ENCODE measurements around the gene SHC3.
"Not testable (repeated sequence)": the region's sequence is repeated elsewhere in the genome, so short reads cannot be mapped to it uniquely, and the experiment has no call there.

SHC3 gene

DNA sequence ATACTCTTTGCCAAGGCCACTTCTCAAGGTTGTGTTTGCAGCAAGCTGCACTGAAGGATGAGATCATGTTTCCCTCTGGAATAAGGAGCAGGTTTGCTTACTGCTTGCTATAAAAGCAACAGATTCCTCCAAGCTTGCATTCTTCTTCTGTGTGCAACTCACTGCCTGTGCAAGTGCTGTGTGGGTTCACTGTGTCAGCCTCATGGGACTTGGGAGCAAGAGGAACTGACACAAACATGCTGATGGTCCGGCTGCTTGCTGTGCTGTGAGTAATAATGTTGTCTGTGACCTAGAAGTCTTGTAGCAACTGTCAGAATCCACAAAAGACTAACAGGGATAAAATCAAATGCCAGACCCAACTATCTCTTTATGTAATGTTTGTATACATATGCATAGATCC is 33.6 kb upstream of the SHC3 start:
- H3K9me3 ChIP-seq (ENCODE audit: control insufficient read depth, insufficient read depth, low read length) = no peaks in the 10 kb centered on the region
- no CpG with 5 or more reads among the region's 1 CpG for WGBS (ENCODE audit: insufficient coverage, insufficient read length)
- no peak overlapping the region for H3K27ac ChIP-seq (ENCODE audit: low read length)
- no peak for DNase-seq (ENCODE audit: low read depth, low spot score)
- H3K4me1 ChIP-seq (ENCODE audit: control insufficient read depth, insufficient read depth, low read length) = no peaks in the 10 kb centered on the region
- H3K36me3 ChIP-seq (ENCODE audit: control insufficient read depth, insufficient read depth, low read length) = no peaks in the 10 kb centered on the region
- H3K27me3 ChIP-seq (ENCODE audit: control insufficient read depth, insufficient read depth, low read length) = no peaks in the 10 kb centered on the region
- no peak overlapping the region for H3K4me3 ChIP-seq (ENCODE audit: low read length)

DNA sequence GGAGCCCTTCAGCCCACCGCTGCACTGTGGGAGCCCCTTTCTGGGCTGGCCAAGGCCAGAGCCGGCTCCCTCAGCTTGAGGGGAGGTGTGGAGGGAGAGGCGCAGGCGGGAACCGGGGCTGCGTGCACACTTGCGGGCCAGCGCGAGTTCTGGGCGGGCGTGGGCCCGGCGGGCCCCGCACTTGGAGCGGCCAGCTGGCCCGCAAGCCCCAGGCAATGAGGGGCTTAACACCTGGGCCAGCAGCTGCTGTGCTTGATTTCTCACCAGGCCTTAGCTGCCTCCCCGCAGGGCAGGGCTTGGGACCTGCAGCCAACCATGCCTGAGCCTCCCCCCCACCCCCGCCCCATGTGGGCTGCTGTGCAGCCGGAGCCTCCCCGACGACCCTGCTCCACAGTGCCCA is 30.7 kb upstream of the SHC3 start:
- not testable (repeated sequence) for H3K27ac ChIP-seq (ENCODE audit: low read length); DNase-seq (ENCODE audit: low read depth, low spot score); H3K27me3 ChIP-seq (ENCODE audit: control insufficient read depth, insufficient read depth, low read length); H3K36me3 ChIP-seq (ENCODE audit: control insufficient read depth, insufficient read depth, low read length); H3K9me3 ChIP-seq (ENCODE audit: control insufficient read depth, insufficient read depth, low read length); H3K4me3 ChIP-seq (ENCODE audit: low read length); H3K4me1 ChIP-seq (ENCODE audit: control insufficient read depth, insufficient read depth, low read length)
- WGBS (ENCODE audit: insufficient coverage, insufficient read length) = no CpG with 5 or more reads among the region's 21 CpGs

DNA sequence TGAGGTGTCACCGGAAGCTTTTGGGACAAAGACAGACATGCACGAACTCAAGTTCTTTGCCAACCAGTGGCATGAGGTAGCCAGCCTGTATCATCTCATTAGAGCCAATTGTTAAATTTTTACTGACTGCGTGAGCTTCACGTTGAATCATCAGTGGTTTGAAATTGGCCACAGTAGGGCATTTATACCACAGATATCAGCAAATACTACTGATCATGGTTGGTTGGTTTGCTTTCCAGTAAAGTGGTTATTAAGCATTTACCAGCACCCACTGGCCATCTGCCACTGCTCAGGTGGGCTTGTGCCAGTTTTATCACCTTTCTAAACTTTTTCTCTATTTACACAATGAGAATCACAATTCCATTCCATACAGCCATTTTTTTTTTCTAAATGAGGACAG is 28.4 kb upstream of the SHC3 start:
- Histone ChIP-seq H3K27ac (ENCODE audit: low read length) (no peak overlapping the region), H3K4me1 (ENCODE audit: control insufficient read depth, insufficient read depth, low read length) (no peaks in the 10 kb centered on the region), H3K36me3 (ENCODE audit: control insufficient read depth, insufficient read depth, low read length) (no peaks in the 10 kb centered on the region), H3K9me3 (ENCODE audit: control insufficient read depth, insufficient read depth, low read length) (no peaks in the 10 kb centered on the region), H3K4me3 (ENCODE audit: low read length) (no peak overlapping the region), H3K27me3 (ENCODE audit: control insufficient read depth, insufficient read depth, low read length) (no peaks in the 10 kb centered on the region)
- no CpG with 5 or more reads among the region's 4 CpGs for WGBS (ENCODE audit: insufficient coverage, insufficient read length)
- no peak for DNase-seq (ENCODE audit: low read depth, low spot score)

DNA sequence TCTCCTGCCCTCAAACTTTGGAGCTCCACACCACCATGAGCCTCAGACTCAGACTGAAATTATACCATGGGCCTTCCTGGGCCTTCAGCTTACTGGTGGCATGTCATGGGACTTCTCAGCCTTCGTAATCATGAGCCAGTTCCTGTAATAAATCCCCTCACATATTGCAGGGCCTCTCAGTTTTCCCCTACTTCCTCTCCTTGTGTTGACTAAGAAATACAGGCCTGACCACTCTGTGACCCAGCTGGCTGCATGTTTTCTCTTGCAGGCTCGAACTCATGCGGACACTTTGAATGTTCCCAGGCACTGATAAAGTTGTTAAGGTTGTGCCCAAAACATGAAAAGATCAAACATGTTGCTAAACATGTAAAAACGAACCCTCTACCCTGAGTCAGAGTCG is 26.2 kb upstream of the SHC3 start:
- Histone ChIP-seq H3K9me3 (ENCODE audit: control insufficient read depth, insufficient read depth, low read length) (no peaks in the 10 kb centered on the region), H3K4me1 (ENCODE audit: control insufficient read depth, insufficient read depth, low read length) (no peaks in the 10 kb centered on the region), H3K27ac (ENCODE audit: low read length) (no peak overlapping the region), H3K4me3 (ENCODE audit: low read length) (no peak overlapping the region), H3K36me3 (ENCODE audit: control insufficient read depth, insufficient read depth, low read length) (no peaks in the 10 kb centered on the region), H3K27me3 (ENCODE audit: control insufficient read depth, insufficient read depth, low read length) (no peaks in the 10 kb centered on the region)
- no CpG with 5 or more reads among the region's 5 CpGs for WGBS (ENCODE audit: insufficient coverage, insufficient read length)
- DNase-seq (ENCODE audit: low read depth, low spot score) = no peak

DNA sequence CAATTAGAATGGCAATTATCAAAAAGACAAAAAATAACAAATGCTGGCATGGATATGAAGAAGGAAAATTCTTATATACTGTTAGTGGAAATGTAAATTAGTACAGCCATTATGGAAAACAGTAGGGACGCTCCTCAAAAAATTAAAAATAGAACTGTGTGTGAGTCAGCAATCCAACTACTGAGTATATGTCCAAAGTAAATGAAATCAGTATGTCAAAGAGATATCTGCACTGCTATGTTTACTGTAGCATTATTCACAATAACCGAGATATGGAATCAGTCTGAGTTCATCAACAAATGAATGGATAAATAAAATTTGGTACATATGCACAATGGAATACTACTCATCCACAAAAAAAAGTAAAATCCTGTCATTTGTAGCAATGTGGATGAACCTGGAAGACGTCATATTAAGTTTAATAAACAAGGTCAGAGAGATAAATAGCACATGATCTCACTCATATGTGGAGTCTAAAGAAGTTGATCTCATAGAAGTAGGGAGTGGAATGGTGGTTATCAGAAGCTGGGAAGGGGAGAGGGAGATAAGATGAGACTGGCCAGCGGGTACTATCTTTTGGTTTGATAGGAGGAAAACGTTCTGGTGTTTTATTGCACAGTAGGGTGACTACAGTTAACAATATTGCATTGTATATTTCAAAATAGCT is 16.6 kb upstream of the SHC3 start:
- WGBS (ENCODE audit: insufficient coverage, insufficient read length) = no CpG with 5 or more reads among the region's 5 CpGs
- Histone ChIP-seq H3K36me3 (ENCODE audit: control insufficient read depth, insufficient read depth, low read length) (no peaks in the 10 kb centered on the region), H3K9me3 (ENCODE audit: control insufficient read depth, insufficient read depth, low read length) (no peaks in the 10 kb centered on the region), H3K27me3 (ENCODE audit: control insufficient read depth, insufficient read depth, low read length) (no peaks in the 10 kb centered on the region), H3K27ac (ENCODE audit: low read length) (no peak overlapping the region), H3K4me3 (ENCODE audit: low read length) (no peak overlapping the region), H3K4me1 (ENCODE audit: control insufficient read depth, insufficient read depth, low read length) (peaks cover 2% of the 10 kb centered on the region; the same call in 1 of the 2 replicates)
- DNase-seq (ENCODE audit: low read depth, low spot score) = no peak

DNA sequence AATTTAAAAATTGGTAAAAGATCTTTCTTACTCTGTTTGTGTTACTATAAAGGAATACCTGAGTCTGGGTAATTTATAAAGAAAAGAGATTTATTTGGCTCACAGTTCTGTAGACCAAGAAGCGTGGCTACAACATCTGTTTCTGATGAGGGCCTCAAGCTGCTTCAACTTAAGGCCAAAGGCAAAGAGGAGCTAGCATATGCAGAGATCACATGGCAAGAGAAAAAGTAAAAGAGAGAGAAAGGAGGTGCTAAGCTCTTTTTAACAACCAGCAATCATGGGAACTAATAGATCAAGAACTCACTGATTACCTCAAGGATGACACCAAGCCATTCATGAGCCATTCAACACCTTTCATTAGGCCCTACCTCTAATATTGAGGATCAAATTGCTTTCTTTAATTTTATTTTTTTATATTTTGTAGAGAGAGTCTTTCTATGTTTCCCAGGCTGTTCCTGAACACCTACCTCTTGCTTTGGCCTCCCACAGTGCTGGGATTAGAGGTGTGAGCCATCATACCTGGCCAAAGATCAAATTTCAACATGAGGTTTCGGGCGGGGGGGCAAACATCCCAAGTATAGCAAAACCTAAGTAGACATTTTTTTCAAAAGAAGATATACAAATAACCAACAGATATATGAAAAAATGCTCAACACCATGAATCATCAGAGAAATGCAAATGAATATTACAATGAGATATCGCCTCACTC is 16.0 kb upstream of the SHC3 start:
- H3K4me1 ChIP-seq (ENCODE audit: control insufficient read depth, insufficient read depth, low read length) = peaks cover 2% of the 10 kb centered on the region; the same call in 1 of the 2 replicates
- no CpG with 5 or more reads among the region's 4 CpGs for WGBS (ENCODE audit: insufficient coverage, insufficient read length)
- no peaks in the 10 kb centered on the region for H3K27me3 ChIP-seq (ENCODE audit: control insufficient read depth, insufficient read depth, low read length)
- no peak for DNase-seq (ENCODE audit: low read depth, low spot score)
- no peaks in the 10 kb centered on the region for H3K9me3 ChIP-seq (ENCODE audit: control insufficient read depth, insufficient read depth, low read length)
- no peaks in the 10 kb centered on the region for H3K36me3 ChIP-seq (ENCODE audit: control insufficient read depth, insufficient read depth, low read length)
- H3K4me3 ChIP-seq (ENCODE audit: low read length) = no peak overlapping the region
- H3K27ac ChIP-seq (ENCODE audit: low read length) = no peak overlapping the region

DNA sequence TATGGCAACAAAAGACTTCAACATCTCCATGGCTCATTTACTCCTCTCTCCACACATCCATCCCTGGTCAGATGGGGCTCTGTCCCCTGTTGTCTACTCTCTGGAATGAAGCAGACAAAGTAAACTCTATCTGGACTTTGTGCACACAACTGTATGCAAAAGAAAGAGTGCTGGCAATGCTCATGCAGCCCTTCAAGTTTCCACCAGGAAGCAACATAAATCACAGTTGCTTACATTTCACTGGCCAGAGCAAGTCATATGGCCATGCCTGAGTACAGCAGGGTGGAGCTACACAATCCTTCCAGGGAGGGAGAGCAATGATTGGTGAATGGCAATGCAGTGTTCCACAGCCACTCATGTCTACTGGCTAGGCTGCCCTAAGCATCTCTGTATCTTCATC is 12.4 kb upstream of the SHC3 start:
- no peak overlapping the region for H3K27ac ChIP-seq (ENCODE audit: low read length)
- no peak overlapping the region for H3K4me3 ChIP-seq (ENCODE audit: low read length)
- H3K27me3 ChIP-seq (ENCODE audit: control insufficient read depth, insufficient read depth, low read length) = no peaks in the 10 kb centered on the region
- no peaks in the 10 kb centered on the region for H3K9me3 ChIP-seq (ENCODE audit: control insufficient read depth, insufficient read depth, low read length)
- H3K4me1 ChIP-seq (ENCODE audit: control insufficient read depth, insufficient read depth, low read length) = peaks cover 2% of the 10 kb centered on the region; the same call in 1 of the 2 replicates
- no peak for DNase-seq (ENCODE audit: low read depth, low spot score)
- no peaks in the 10 kb centered on the region for H3K36me3 ChIP-seq (ENCODE audit: control insufficient read depth, insufficient read depth, low read length)

DNA sequence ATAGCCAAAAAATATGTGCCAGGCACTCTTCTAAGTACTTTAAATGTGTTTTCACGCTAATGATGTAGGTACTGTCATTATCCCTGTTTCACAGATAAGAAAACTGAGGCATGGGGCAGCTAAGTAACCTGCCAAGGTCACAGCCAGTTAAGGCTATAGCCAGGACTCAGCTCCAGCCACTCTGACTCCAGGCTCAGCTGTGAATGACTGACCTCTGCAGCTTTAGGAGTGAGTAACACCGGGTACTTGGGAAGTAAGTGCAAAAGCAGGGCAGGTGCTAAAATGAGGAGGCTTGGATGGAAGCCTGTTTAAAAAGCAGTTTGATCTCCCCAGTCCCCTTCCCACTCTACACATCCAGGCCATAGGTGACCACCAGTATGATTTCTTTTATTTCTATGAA is 10.6 kb upstream of the SHC3 start:
- DNase-seq (ENCODE audit: low read depth, low spot score) = no peak
- H3K4me1 ChIP-seq (ENCODE audit: control insufficient read depth, insufficient read depth, low read length) = peaks cover 2% of the 10 kb centered on the region; the same call in 1 of the 2 replicates
- no peaks in the 10 kb centered on the region for H3K36me3 ChIP-seq (ENCODE audit: control insufficient read depth, insufficient read depth, low read length)
- WGBS (ENCODE audit: insufficient coverage, insufficient read length) = no CpG with 5 or more reads among the region's 2 CpGs
- H3K9me3 ChIP-seq (ENCODE audit: control insufficient read depth, insufficient read depth, low read length) = no peaks in the 10 kb centered on the region
- no peaks in the 10 kb centered on the region for H3K27me3 ChIP-seq (ENCODE audit: control insufficient read depth, insufficient read depth, low read length)
- no peak overlapping the region for H3K4me3 ChIP-seq (ENCODE audit: low read length)
- no peak overlapping the region for H3K27ac ChIP-seq (ENCODE audit: low read length)

DNA sequence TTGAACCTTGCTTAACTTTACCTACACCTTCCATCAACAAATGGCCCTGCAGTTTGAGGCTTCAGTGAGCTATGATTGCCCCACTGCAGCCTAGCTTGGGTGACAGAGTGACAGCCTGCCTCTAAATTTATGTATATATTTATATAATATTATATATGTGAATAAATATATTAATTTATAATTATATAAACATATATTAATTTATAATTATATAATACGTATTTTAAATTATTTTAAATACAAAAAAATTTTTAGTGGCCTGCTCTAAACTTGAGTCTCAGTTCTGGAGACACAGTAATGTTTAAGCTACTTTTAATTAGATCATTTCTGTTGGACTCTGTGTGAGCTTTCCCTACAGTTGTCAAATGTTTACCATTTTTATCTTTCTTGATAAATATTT is 9.3 kb upstream of the SHC3 start:
- no peaks in the 10 kb centered on the region for H3K27me3 ChIP-seq (ENCODE audit: control insufficient read depth, insufficient read depth, low read length)
- H3K4me3 ChIP-seq (ENCODE audit: low read length) = no peak overlapping the region
- H3K4me1 ChIP-seq (ENCODE audit: control insufficient read depth, insufficient read depth, low read length) = peaks cover 2% of the 10 kb centered on the region; the same call in 1 of the 2 replicates
- no peak for DNase-seq (ENCODE audit: low read depth, low spot score)
- no CpG with 5 or more reads among the region's 1 CpG for whole genome bisulfite sequencing (ENCODE audit: insufficient coverage, insufficient read length)
- H3K27ac ChIP-seq (ENCODE audit: low read length) = no peak overlapping the region
- no peaks in the 10 kb centered on the region for H3K9me3 ChIP-seq (ENCODE audit: control insufficient read depth, insufficient read depth, low read length)
- H3K36me3 ChIP-seq (ENCODE audit: control insufficient read depth, insufficient read depth, low read length) = no peaks in the 10 kb centered on the region

DNA sequence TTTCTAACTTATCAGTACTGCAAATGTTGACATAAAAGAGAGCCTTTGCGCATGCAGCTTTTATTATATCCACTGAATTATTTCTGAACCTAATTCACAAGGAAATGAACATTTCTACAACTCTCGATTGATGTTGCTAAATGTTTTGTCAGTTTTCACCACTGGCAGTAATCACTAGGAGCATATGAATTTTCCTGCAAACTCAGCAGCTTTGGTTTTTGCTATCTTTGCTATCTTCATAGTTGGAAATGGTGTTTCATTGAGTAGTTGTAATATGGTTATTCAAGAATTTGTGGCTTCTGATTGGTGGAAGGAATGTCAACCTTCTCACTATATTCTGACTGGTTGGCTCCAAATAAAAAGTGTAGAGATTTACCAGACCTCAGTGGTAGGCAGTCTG is 8.9 kb upstream of the SHC3 start:
- no peak overlapping the region for H3K27ac ChIP-seq (ENCODE audit: low read length)
- DNase-seq (ENCODE audit: low read depth, low spot score) = no peak
- no peak overlapping the region for H3K4me3 ChIP-seq (ENCODE audit: low read length)
- H3K27me3 ChIP-seq (ENCODE audit: control insufficient read depth, insufficient read depth, low read length) = no peaks in the 10 kb centered on the region
- H3K36me3 ChIP-seq (ENCODE audit: control insufficient read depth, insufficient read depth, low read length) = no peaks in the 10 kb centered on the region
- H3K4me1 ChIP-seq (ENCODE audit: control insufficient read depth, insufficient read depth, low read length) = peaks cover 2% of the 10 kb centered on the region; the same call in 1 of the 2 replicates
- H3K9me3 ChIP-seq (ENCODE audit: control insufficient read depth, insufficient read depth, low read length) = no peaks in the 10 kb centered on the region
- no CpG with 5 or more reads among the region's 2 CpGs for WGBS (ENCODE audit: insufficient coverage, insufficient read length)

DNA sequence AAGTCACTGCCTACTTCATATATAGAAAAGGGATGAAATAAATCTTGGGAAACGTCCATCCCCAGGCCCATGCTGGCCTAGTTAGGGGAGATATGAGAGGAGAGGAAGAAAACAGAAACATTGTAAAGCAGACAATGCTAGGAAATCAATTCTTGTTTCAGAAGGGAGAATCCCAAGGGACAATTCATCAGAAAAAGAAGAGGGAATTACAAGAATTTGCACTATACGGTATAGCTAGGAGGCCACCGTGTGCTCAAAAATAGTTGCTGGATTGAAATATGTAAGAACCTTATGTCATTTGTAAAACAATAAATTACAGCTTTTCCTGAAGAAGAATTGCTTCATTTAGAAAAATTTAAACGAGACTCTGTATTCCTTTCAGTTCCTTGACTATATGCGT is 8.3 kb upstream of the SHC3 start:
- DNase-seq (ENCODE audit: low read depth, low spot score) = no peak
- no peak overlapping the region for H3K27ac ChIP-seq (ENCODE audit: low read length)
- no peaks in the 10 kb centered on the region for H3K9me3 ChIP-seq (ENCODE audit: control insufficient read depth, insufficient read depth, low read length)
- H3K4me3 ChIP-seq (ENCODE audit: low read length) = no peak overlapping the region
- no CpG with 5 or more reads among the region's 5 CpGs for WGBS (ENCODE audit: insufficient coverage, insufficient read length)
- H3K36me3 ChIP-seq (ENCODE audit: control insufficient read depth, insufficient read depth, low read length) = no peaks in the 10 kb centered on the region
- no peaks in the 10 kb centered on the region for H3K27me3 ChIP-seq (ENCODE audit: control insufficient read depth, insufficient read depth, low read length)
- peaks cover 2% of the 10 kb centered on the region; the same call in 1 of the 2 replicates for H3K4me1 ChIP-seq (ENCODE audit: control insufficient read depth, insufficient read depth, low read length)

Data from iPS DF 6.9 (cell line).